Measurements from ENCODE around the gene EDDM13. TPM values are rescaled to one million over a fixed set of nuclear protein-coding genes. Genes with fewer than 3 reads are reported as not detected.

Gene EDDM13
- total and polyA plus RNA-seq, 10 donors: 0.71 to 1.2 (median 1.1) TPM; not detected in 7

GRCh38 chr19:56317749-56318148 is 45.2 kb downstream of the EDDM13 start:
- no peak overlapping the region for H3K27ac ChIP-seq
- WGBS, 5 donors: 67 to 82% (median 78%) methylated on average over 2 of the region's 2 CpGs
- TF ChIP-seq POLR2A (IDR thresholded peaks at IDR 0.05) (no peak), POLR2AphosphoS5 (IDR thresholded peaks at IDR 0.05) (no peak), CTCF (IDR thresholded peaks at IDR 0.05 in 8 of 11, conservative IDR thresholded peaks at IDR 0.05 in 3 of 11) (no peak)
- intact Hi-C loops (cut with DNase I; ENCODE audit: low total_unique reads): no loop called here
- peaks cover 0 to 2% (median 0%) of the 10 kb centered on the region in 6 donors for H3K36me3 ChIP-seq
- H3K4me3 ChIP-seq: no peak overlapping the region
- H3K9me3 ChIP-seq: no peaks in the 10 kb centered on the region
- no peak for DNase-seq
- no peaks in the 10 kb centered on the region for H3K27me3 ChIP-seq (replicated peaks in 1 of 7)
- peaks cover 5 to 70% (median 27%) of the 10 kb centered on the region in 6 donors for H3K4me1 ChIP-seq

GRCh38 chr19:56319991-56320390 is 47.4 kb downstream of the EDDM13 start:
- no peak for TF ChIP-seq POLR2A (IDR thresholded peaks at IDR 0.05)
- no peak for TF ChIP-seq POLR2AphosphoS5 (IDR thresholded peaks at IDR 0.05)
- no peak for TF ChIP-seq CTCF (IDR thresholded peaks at IDR 0.05 in 8 of 11, conservative IDR thresholded peaks at IDR 0.05 in 3 of 11)
- no peaks in the 10 kb centered on the region for H3K27me3 ChIP-seq (replicated peaks in 1 of 7)
- intact Hi-C loops (cut with DNase I; ENCODE audit: low total_unique reads): no loop called here
- WGBS, 5 donors: 44 to 69% (median 63%) methylated on average over 3 of the region's 3 CpGs
- H3K9me3 ChIP-seq: no peaks in the 10 kb centered on the region
- peaks cover 5 to 55% (median 15%) of the 10 kb centered on the region in 6 donors for H3K4me1 ChIP-seq
- DNase-seq: no peak
- peak overlapping the region in 3 of 8 donors; percentile 42 to 66 (median 57) for H3K27ac ChIP-seq
- H3K36me3 ChIP-seq: no peaks in the 10 kb centered on the region
- no peak overlapping the region for H3K4me3 ChIP-seq

- no peaks in the 10 kb centered on the region for H3K27me3 ChIP-seq (replicated peaks in 1 of 7)
- no peak overlapping the region for H3K4me3 ChIP-seq
- no peaks in the 10 kb centered on the region for H3K9me3 ChIP-seq
- H3K4me1 ChIP-seq: peaks cover 0 to 44% (median 7%) of the 10 kb centered on the region in 6 donors
- peak overlapping the region in 4 of 8 donors; percentile 30 to 71 (median 62) for H3K27ac ChIP-seq
- DNase-seq: no peak
- TF ChIP-seq POLR2A (IDR thresholded peaks at IDR 0.05) (no peak), POLR2AphosphoS5 (IDR thresholded peaks at IDR 0.05) (no peak), CTCF (IDR thresholded peaks at IDR 0.05 in 8 of 11, conservative IDR thresholded peaks at IDR 0.05 in 3 of 11) (no peak)
- intact Hi-C loops (cut with DNase I; ENCODE audit: low total_unique reads): no loop called here
- no peaks in the 10 kb centered on the region for H3K36me3 ChIP-seq
- whole genome bisulfite sequencing, 5 donors: 70 to 93% (median 80%) methylated on average over 7 to 8 of the region's 8 CpGs
These were observed 48.9 kb downstream of the EDDM13 start for GRCh38 chr19:56321254-56321988.

GRCh38 chr19:56321989-56322440 is 49.5 kb downstream of the EDDM13 start:
- no peak for TF ChIP-seq POLR2A (IDR thresholded peaks at IDR 0.05)
- no peak for TF ChIP-seq POLR2AphosphoS5 (IDR thresholded peaks at IDR 0.05)
- TF ChIP-seq CTCF (IDR thresholded peaks at IDR 0.05 in 8 of 11, conservative IDR thresholded peaks at IDR 0.05 in 3 of 11): no peak
- Histone ChIP-seq H3K27ac (peak overlapping the region in 4 of 8 donors; percentile 30 to 71 (median 62)), H3K4me3 (no peak overlapping the region), H3K9me3 (no peaks in the 10 kb centered on the region), H3K36me3 (no peaks in the 10 kb centered on the region), H3K4me1 (peaks cover 0 to 44% (median 7%) of the 10 kb centered on the region in 6 donors), H3K27me3 (replicated peaks in 1 of 7) (no peaks in the 10 kb centered on the region)
- WGBS, 5 donors: 37 to 54% (median 53%) methylated on average over 7 of the region's 7 CpGs
- DNase-seq: no peak
- intact Hi-C loops (cut with DNase I; ENCODE audit: low total_unique reads): no loop called here

Measured in spleen (tissue), 11 donors.